Stimulated activated naive CD8-positive, alpha-beta T cell treated with anti-CD3 and anti-CD28 coated beads, Interleukin-15, Interleukin-2, amounts not matched to agents 100 ng/mL and 50 ng/mL, for 24 hours (primary cell): ENCODE results near the gene TENM4.

Experiments used
- H3K27ac Mint-ChIP-seq: one replicate; pipeline ENCODE4 v1.8.0; 2021; ENCODE audit warnings: mild to moderate bottlenecking, mixed read lengths
- H3K27me3 Mint-ChIP-seq: one replicate; pipeline ENCODE4 v1.8.0; 2021; ENCODE audit warnings: mixed read lengths
- H3K36me3 Mint-ChIP-seq: one replicate; pipeline ENCODE4 v1.8.0; 2021; ENCODE audit warnings: low read depth, mixed read lengths
- H3K4me1 Mint-ChIP-seq: one replicate; pipeline ENCODE4 v1.8.0; 2021; ENCODE audit warnings: low read depth, mixed read lengths
- H3K4me3 Mint-ChIP-seq: one replicate; pipeline ENCODE4 v1.8.0; 2021; ENCODE audit warnings: mild to moderate bottlenecking, mixed read lengths
- H3K9me3 Mint-ChIP-seq: one replicate; pipeline ENCODE4 v1.8.0; 2021; ENCODE audit warnings: mixed read lengths

The TENM4 gene

DNA sequence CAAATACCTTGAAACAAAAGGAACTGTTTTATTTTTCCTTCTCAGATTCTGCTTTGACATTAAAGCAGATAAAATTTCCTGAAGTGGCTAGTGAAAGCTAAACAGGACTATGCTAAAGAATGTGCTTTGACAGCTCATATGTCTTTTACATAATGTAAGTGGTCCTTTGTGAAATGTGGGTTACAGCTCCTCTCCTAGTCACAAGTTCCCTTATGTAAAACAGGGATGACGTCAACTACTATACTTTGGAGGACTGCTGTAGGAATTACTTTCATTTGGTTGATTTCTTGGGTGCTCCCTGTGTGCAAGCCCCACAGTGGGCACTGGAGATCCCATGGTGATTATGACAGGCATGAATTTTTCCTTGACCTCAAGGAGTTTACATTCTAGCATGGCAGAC is 649.6 kb downstream of the TENM4 start:
- Mint-ChIP-seq H3K4me3 (no peak overlapping the region), H3K27ac (no peak overlapping the region), H3K27me3 (peaks cover 24% of the 10 kb centered on the region), H3K9me3 (no peaks in the 10 kb centered on the region), H3K4me1 (no peaks in the 10 kb centered on the region), H3K36me3 (no peaks in the 10 kb centered on the region)

GRCh38 chr11:78790784-78791183 is 650.0 kb downstream of the TENM4 start:
- Mint-ChIP-seq H3K9me3 (no peaks in the 10 kb centered on the region), H3K4me1 (no peaks in the 10 kb centered on the region), H3K4me3 (no peak overlapping the region), H3K27ac (no peak overlapping the region), H3K27me3 (peaks cover 24% of the 10 kb centered on the region), H3K36me3 (no peaks in the 10 kb centered on the region)

DNA sequence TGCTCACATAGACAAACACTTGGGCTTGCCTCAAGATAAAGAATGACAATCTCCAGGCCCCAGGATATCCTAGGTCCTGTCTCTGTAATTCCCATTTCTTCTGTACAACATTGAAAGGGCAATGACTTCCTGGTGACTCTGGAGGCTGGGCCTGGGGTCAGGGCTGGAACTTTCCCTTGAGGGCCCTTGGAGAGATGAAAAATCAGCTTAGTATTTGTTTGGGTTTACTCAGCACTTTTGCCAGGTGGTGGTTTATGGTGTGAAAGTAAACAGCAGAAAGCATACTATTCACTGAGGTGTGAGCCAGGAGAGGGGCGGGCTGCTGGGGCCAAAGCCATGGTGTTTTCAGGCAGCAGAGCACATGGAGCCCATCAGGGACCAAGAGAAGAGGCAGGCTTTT is 651.5 kb downstream of the TENM4 start:
- H3K36me3 Mint-ChIP-seq, result no peaks in the 10 kb centered on the region
- H3K4me3 Mint-ChIP-seq, result no peak overlapping the region
- H3K27ac Mint-ChIP-seq, result no peak overlapping the region
- no peaks in the 10 kb centered on the region for H3K9me3 Mint-ChIP-seq
- no peaks in the 10 kb centered on the region for H3K4me1 Mint-ChIP-seq
- H3K27me3 Mint-ChIP-seq, result peaks cover 21% of the 10 kb centered on the region

GRCh38 chr11:78788533-78788932 is 652.3 kb downstream of the TENM4 start:
- no peaks in the 10 kb centered on the region for H3K36me3 Mint-ChIP-seq
- H3K4me1 Mint-ChIP-seq, result no peaks in the 10 kb centered on the region
- peaks cover 15% of the 10 kb centered on the region for H3K27me3 Mint-ChIP-seq
- no peak overlapping the region for H3K4me3 Mint-ChIP-seq
- H3K27ac Mint-ChIP-seq, result no peak overlapping the region
- no peaks in the 10 kb centered on the region for H3K9me3 Mint-ChIP-seq

- H3K4me1 Mint-ChIP-seq, result no peaks in the 10 kb centered on the region
- peaks cover 11% of the 10 kb centered on the region for H3K27me3 Mint-ChIP-seq
- no peak overlapping the region for H3K4me3 Mint-ChIP-seq
- no peaks in the 10 kb centered on the region for H3K36me3 Mint-ChIP-seq
- no peaks in the 10 kb centered on the region for H3K9me3 Mint-ChIP-seq
- H3K27ac Mint-ChIP-seq, result no peak overlapping the region
These were observed 653.1 kb downstream of the TENM4 start for GRCh38 chr11:78787696-78788095.

DNA sequence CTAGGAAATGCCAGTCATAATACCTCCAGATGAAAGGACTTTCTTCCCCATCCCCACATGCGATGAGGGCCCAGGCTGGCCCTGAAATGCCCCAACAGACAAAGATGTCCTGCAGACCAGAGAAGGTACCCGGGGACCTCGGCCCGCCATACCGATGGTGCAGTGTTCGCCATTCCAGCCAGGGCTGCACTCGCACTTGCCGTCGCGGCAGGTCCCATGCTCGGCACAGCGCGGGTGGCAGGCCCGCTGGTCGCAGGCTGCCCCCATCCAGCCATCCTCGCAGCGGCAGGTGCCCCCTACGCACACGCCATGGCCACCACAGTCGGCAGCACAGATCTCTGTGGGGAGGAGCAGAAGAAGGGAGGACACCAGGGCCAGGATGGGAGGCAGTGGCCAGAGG is 654.1 kb downstream of the TENM4 start:
- H3K27ac Mint-ChIP-seq, result no peak overlapping the region
- H3K36me3 Mint-ChIP-seq, result no peaks in the 10 kb centered on the region
- H3K4me3 Mint-ChIP-seq, result no peak overlapping the region
- H3K27me3 Mint-ChIP-seq, result peaks cover 8% of the 10 kb centered on the region
- no peaks in the 10 kb centered on the region for H3K4me1 Mint-ChIP-seq
- H3K9me3 Mint-ChIP-seq, result no peaks in the 10 kb centered on the region

DNA sequence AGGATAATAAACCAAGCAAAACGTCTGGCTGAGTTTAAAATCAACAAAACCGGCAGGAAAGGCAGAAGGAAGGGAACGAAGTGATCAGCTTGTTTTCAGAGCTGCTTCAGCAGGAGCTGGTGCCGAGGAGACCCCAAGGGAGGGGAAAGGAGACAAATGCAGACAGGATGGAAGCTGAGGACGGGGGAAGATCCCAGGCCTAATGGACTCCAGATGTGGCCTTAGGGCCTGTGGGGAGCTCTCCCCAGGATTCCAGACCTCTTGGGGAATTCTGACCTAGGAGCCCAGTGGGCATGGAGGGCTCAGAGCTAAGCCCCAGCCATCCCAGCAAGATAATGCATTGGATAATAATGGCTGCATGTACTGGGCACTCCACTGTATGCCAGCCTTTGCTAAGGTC is 654.7 kb downstream of the TENM4 start:
- Mint-ChIP-seq H3K36me3 (no peaks in the 10 kb centered on the region), H3K9me3 (no peaks in the 10 kb centered on the region), H3K4me3 (no peak overlapping the region), H3K4me1 (no peaks in the 10 kb centered on the region), H3K27ac (no peak overlapping the region), H3K27me3 (peaks cover 3% of the 10 kb centered on the region)

GRCh38 chr11:78784321-78785061 is 656.3 kb downstream of the TENM4 start:
- Mint-ChIP-seq H3K4me3 (no peak overlapping the region), H3K27me3 (peaks cover 3% of the 10 kb centered on the region), H3K36me3 (no peaks in the 10 kb centered on the region), H3K27ac (no peak overlapping the region), H3K4me1 (no peaks in the 10 kb centered on the region), H3K9me3 (no peaks in the 10 kb centered on the region)

DNA sequence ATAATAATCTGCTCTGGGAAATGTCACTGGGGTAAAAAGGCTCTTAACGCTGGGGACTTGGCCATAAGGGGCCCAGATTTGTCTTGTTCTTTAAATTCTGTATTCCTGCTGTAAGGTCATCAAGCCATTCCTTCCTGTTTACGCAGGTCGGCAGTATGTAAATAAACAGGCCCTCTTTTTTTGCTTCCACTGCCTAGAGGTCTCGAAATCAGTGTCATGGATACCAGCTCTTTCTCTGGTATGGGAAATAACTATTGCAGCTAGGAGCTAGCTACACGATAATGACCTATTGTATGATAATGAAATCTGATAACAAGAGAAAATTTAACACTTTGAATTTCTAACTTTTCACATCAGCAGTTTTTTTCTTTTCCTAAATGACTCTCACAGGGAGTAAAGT is 657.0 kb downstream of the TENM4 start:
- no peaks in the 10 kb centered on the region for H3K36me3 Mint-ChIP-seq
- no peak overlapping the region for H3K4me3 Mint-ChIP-seq
- no peak overlapping the region for H3K27ac Mint-ChIP-seq
- H3K27me3 Mint-ChIP-seq, result no peaks in the 10 kb centered on the region
- H3K4me1 Mint-ChIP-seq, result no peaks in the 10 kb centered on the region
- no peaks in the 10 kb centered on the region for H3K9me3 Mint-ChIP-seq

DNA sequence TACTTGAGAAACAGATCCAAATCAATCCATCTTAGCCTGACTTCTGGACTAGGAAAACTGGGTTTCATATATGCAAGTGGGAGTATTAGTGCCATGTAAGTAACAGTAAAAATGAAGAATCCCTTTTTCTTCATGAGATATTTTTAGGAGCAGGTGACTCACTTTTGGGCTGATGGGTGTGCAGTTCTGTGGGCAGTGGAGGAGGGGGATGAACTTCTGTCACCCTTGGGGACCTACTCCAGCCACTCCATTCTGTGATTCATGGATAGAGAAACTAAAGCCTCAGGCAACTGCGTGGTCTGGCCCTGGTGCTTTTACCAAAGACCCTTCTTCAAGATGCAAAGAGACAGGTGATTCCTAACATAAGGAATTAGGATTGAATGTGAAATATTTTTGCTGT is 657.5 kb downstream of the TENM4 start:
- no peak overlapping the region for H3K27ac Mint-ChIP-seq
- no peaks in the 10 kb centered on the region for H3K4me1 Mint-ChIP-seq
- H3K4me3 Mint-ChIP-seq, result no peak overlapping the region
- H3K27me3 Mint-ChIP-seq, result no peaks in the 10 kb centered on the region
- H3K36me3 Mint-ChIP-seq, result no peaks in the 10 kb centered on the region
- no peaks in the 10 kb centered on the region for H3K9me3 Mint-ChIP-seq

DNA sequence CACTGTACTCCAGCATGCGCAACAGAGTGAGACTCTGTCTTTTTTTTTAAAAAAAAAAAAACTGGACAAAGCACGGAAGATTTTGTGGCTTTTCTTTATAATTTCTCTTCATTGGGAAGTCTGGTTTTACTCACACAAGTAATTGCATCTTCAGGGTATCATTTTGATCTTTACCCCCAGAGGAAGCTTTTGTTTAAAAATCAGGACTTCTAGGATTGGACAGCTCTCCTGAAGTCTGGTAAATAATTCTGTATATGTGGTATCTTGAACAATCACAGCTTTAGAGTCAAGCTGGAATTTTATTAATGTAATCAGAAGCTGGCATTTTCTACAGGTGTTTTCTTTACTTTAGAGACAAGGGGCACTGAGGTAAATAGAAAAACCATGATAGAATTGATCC is 658.1 kb downstream of the TENM4 start:
- Mint-ChIP-seq H3K9me3 (no peaks in the 10 kb centered on the region), H3K4me1 (no peaks in the 10 kb centered on the region), H3K27me3 (no peaks in the 10 kb centered on the region), H3K36me3 (no peaks in the 10 kb centered on the region), H3K4me3 (no peak overlapping the region), H3K27ac (no peak overlapping the region)

- no peaks in the 10 kb centered on the region for H3K9me3 Mint-ChIP-seq
- no peaks in the 10 kb centered on the region for H3K36me3 Mint-ChIP-seq
- no peak overlapping the region for H3K4me3 Mint-ChIP-seq
These were observed 659.9 kb downstream of the TENM4 start for GRCh38 chr11:78780889-78781288.

GRCh38 chr11:78773492-78773891 is 667.3 kb downstream of the TENM4 start:
- Mint-ChIP-seq H3K36me3 (no peaks in the 10 kb centered on the region), H3K27ac (no peak overlapping the region), H3K9me3 (no peaks in the 10 kb centered on the region), H3K27me3 (no peaks in the 10 kb centered on the region), H3K4me3 (no peak overlapping the region), H3K4me1 (no peaks in the 10 kb centered on the region)

More at GRCh38 chr11:78780889-78781288, 659.9 kb downstream of the TENM4 start:
- Mint-ChIP-seq H3K4me1 (no peaks in the 10 kb centered on the region), H3K27ac (no peak overlapping the region), H3K27me3 (no peaks in the 10 kb centered on the region)

DNA sequence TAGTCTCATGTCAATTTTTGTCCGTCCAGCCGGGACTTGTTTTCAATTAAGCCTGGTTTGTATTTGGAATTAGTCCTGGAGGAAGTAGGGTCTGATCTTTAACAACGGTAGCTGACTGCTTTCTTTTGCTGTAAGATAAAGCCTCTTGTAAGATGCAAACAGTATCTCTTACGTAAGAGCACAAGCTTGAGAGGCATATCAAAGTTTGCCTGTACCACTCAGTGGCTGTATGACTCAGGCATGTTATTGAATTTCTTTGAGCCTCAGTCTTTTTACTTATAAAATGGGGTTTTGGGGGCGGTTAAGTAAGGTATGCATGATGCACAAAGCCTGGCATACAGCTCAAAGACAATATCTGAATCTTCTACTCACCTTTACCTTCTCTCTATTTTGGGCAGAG is 667.8 kb downstream of the TENM4 start:
- Mint-ChIP-seq H3K27ac (no peak overlapping the region), H3K36me3 (no peaks in the 10 kb centered on the region), H3K4me3 (no peak overlapping the region), H3K9me3 (no peaks in the 10 kb centered on the region), H3K4me1 (no peaks in the 10 kb centered on the region), H3K27me3 (no peaks in the 10 kb centered on the region)

DNA sequence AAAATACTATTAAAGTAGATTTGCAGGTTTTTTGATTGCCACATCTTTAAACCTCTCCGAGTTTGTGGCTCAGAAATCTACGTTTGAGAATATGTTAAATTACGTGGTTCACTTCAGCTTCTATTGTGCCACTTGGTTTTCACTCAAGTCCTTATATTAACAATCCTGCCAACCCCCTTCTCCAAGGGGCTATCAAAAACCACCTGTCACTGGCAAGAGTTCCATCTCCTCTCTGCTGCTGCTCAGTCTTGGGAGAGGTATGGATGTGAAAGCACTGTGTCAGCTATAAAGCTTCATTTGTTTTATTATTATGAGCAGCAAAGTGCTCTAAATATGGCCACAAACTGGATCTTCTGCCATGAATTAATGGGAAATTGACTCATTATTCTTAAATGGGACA is 668.6 kb downstream of the TENM4 start:
- H3K36me3 Mint-ChIP-seq, result no peaks in the 10 kb centered on the region
- H3K4me1 Mint-ChIP-seq, result no peaks in the 10 kb centered on the region
- no peaks in the 10 kb centered on the region for H3K9me3 Mint-ChIP-seq
- no peak overlapping the region for H3K4me3 Mint-ChIP-seq
- no peaks in the 10 kb centered on the region for H3K27me3 Mint-ChIP-seq
- H3K27ac Mint-ChIP-seq, result no peak overlapping the region

- Mint-ChIP-seq H3K27me3 (no peaks in the 10 kb centered on the region), H3K36me3 (no peaks in the 10 kb centered on the region), H3K27ac (no peak overlapping the region), H3K4me3 (no peak overlapping the region), H3K9me3 (no peaks in the 10 kb centered on the region), H3K4me1 (no peaks in the 10 kb centered on the region)
These were observed 669.9 kb downstream of the TENM4 start for GRCh38 chr11:78770931-78771330.
